GM18519 (cell line): ENCODE measurements around the gene HBZ.
"Not testable (repeated sequence)": the region's sequence is repeated elsewhere in the genome, so short reads cannot be mapped to it uniquely, and the experiment has no call there.

Source experiments
- ATAC-seq: cut with Tn5 transposase; IDR thresholded peaks from one replicate; pipeline ENCODE4 v1.9.1; 2021; ENCODE audit warnings: mild to moderate bottlenecking, moderate library complexity; ENCODE audit not compliant: unreplicated experiment, low FRiP score

Gene HBZ

GRCh38 chr16:152141-153128, at the start of gene HBZ:
Gene HBZ, plus strand, starts transcription at chr16:152644. Its CDS starts 266 bp downstream, at chr16:152910.
- ATAC-seq: no peak

GRCh38 chr16:104355-104754, 48.1 kb upstream of the HBZ start:
- ATAC-seq: no peak

- no peak for ATAC-seq
Observed at GRCh38 chr16:104928-105327, 47.5 kb upstream of the HBZ start.

GRCh38 chr16:105521-105920, 46.9 kb upstream of the HBZ start:
- no peak for ATAC-seq

- no peak for ATAC-seq
Observed at GRCh38 chr16:106623-107324, 45.7 kb upstream of the HBZ start.

- no peak for ATAC-seq
Observed at GRCh38 chr16:112153-112840, 40.1 kb upstream of the HBZ start.

- ATAC-seq: no peak
Observed at GRCh38 chr16:114327-114726, 38.1 kb upstream of the HBZ start.

GRCh38 chr16:116015-116414, 36.4 kb upstream of the HBZ start:
- ATAC-seq: no peak

- no peak for ATAC-seq
Observed at GRCh38 chr16:117379-118365, 34.8 kb upstream of the HBZ start.

GRCh38 chr16:118857-119256, 33.6 kb upstream of the HBZ start:
- ATAC-seq: no peak

GRCh38 chr16:119295-119694, 33.1 kb upstream of the HBZ start:
- no peak for ATAC-seq

- ATAC-seq: no peak
Observed at GRCh38 chr16:119835-120491, 32.5 kb upstream of the HBZ start.

GRCh38 chr16:120756-121155, 31.7 kb upstream of the HBZ start:
- no peak for ATAC-seq

- ATAC-seq: no peak
Observed at GRCh38 chr16:122361-122760, 30.1 kb upstream of the HBZ start.

GRCh38 chr16:123558-124350, 28.7 kb upstream of the HBZ start:
- not testable (repeated sequence) for ATAC-seq

GRCh38 chr16:125011-125410, 27.4 kb upstream of the HBZ start:
- ATAC-seq: no peak

- no peak for ATAC-seq
Observed at GRCh38 chr16:129075-129474, 23.4 kb upstream of the HBZ start.

- ATAC-seq: no peak
Observed at GRCh38 chr16:130533-131173, 21.8 kb upstream of the HBZ start.
